GM19467 (cell line): ENCODE results near the gene DEFB132.
"Not testable (repeated sequence)": the region's sequence is repeated elsewhere in the genome, so short reads cannot be mapped to it uniquely, and the experiment has no call there.

Source experiments
- ATAC-seq: cut with Tn5 transposase; IDR thresholded peaks from one replicate; pipeline ENCODE4 v1.9.1; 2021; ENCODE audit warnings: mild to moderate bottlenecking, moderate library complexity; ENCODE audit not compliant: unreplicated experiment

The DEFB132 gene

GRCh38 chr20:257419-257818 lies at the start of gene DEFB132:
Gene DEFB132 (plus strand): TSS chr20:257724. CDS start chr20:257779, 55 bp downstream.
- no peak for ATAC-seq

GRCh38 chr20:208942-209566 lies 48.5 kb upstream of the DEFB132 start:
- no peak for ATAC-seq

- ATAC-seq, result no peak
These were observed 46.6 kb upstream of the DEFB132 start for GRCh38 chr20:210809-211502.

- no peak for ATAC-seq
These were observed 43.1 kb upstream of the DEFB132 start for GRCh38 chr20:214383-214782.

GRCh38 chr20:215796-216195 lies 41.7 kb upstream of the DEFB132 start:
- ATAC-seq, result no peak

- no peak for ATAC-seq
These were observed 40.3 kb upstream of the DEFB132 start for GRCh38 chr20:217266-217665.

GRCh38 chr20:219290-220115 lies 38.0 kb upstream of the DEFB132 start:
- no peak for ATAC-seq

- no peak for ATAC-seq
These were observed 36.2 kb upstream of the DEFB132 start for GRCh38 chr20:221258-221830.

GRCh38 chr20:225879-226278 lies 31.6 kb upstream of the DEFB132 start:
- ATAC-seq, result not testable (repeated sequence)

- ATAC-seq, result no peak
These were observed 30.6 kb upstream of the DEFB132 start, which contains the start of gene DEFB129 for GRCh38 chr20:226958-227357. Gene DEFB129 (plus strand): TSS chr20:227258. CDS start chr20:227289, 31 bp downstream.

- no peak for ATAC-seq
These were observed 30.0 kb upstream of the DEFB132 start for GRCh38 chr20:227439-228105.

GRCh38 chr20:235891-236290 lies 21.6 kb upstream of the DEFB132 start:
- ATAC-seq, result no peak

- no peak for ATAC-seq
These were observed 20.0 kb upstream of the DEFB132 start for GRCh38 chr20:237489-237888.

- ATAC-seq, result no peak
These were observed 19.6 kb upstream of the DEFB132 start for GRCh38 chr20:237929-238328.

GRCh38 chr20:242905-243304 lies 14.6 kb upstream of the DEFB132 start:
- no peak for ATAC-seq

- no peak for ATAC-seq
These were observed 6.2 kb upstream of the DEFB132 start for GRCh38 chr20:251354-251753.

- ATAC-seq, result no peak
These were observed 4.7 kb upstream of the DEFB132 start for GRCh38 chr20:252801-253200.

GRCh38 chr20:253447-253846 lies 4.1 kb upstream of the DEFB132 start:
- ATAC-seq, result not testable (repeated sequence)

GRCh38 chr20:258269-258858 lies 840 bp downstream of the DEFB132 start:
- no peak for ATAC-seq

- ATAC-seq, result no peak
These were observed 1.4 kb downstream of the DEFB132 start for GRCh38 chr20:258963-259362.
